IPS-15b (cell line): ENCODE results near the gene SNRNP35.
"Not testable (repeated sequence)": the region's sequence is repeated elsewhere in the genome, so short reads cannot be mapped to it uniquely, and the experiment has no call there.

Source experiments
- H3K27me3 ChIP-seq: one replicate; pipeline ENCODE4 v1.6.1; 2013; ENCODE audit warnings: low read length; ENCODE audit not compliant: control insufficient read depth, insufficient read depth
- H3K36me3 ChIP-seq: one replicate; pipeline ENCODE4 v1.6.1; 2013; ENCODE audit warnings: low read length; ENCODE audit not compliant: control insufficient read depth, insufficient read depth
- H3K4me1 ChIP-seq: one replicate; pipeline ENCODE4 v1.6.1; 2013; ENCODE audit warnings: mild to moderate bottlenecking, low read length; ENCODE audit not compliant: control insufficient read depth, insufficient read depth
- H3K4me3 ChIP-seq: one replicate; pipeline ENCODE4 v1.5.1; 2013; ENCODE audit warnings: low read depth, low read length
- H3K9ac ChIP-seq: one replicate; pipeline ENCODE4 v1.6.1; 2013; ENCODE audit warnings: low read depth, mild to moderate bottlenecking, low read length
- H3K9me3 ChIP-seq: one replicate; pipeline ENCODE4 v1.6.1; 2013; ENCODE audit warnings: mild to moderate bottlenecking, low read length; ENCODE audit not compliant: control insufficient read depth, insufficient read depth

SNRNP35 gene

DNA sequence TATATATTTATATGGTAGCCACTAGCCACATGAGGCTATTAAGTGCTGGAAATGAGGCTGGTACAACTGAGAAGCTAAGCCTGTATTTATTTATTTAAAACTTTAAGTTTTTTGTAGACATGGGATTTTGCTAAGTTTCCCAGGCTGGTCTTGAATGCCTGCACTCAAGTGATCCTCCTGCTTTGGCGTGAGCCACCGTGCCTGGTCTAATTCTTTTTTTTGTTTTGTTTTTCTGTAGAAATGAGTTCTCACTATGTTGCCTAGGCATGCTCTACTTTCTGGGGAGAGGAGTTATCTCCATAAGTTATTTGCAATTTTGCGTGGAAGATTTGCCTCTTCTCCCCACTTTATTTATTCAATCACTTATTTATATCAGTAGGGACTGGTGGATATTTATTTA lies 4.8 kb upstream of the SNRNP35 start:
- Histone ChIP-seq H3K36me3 (no peaks in the 10 kb centered on the region), H3K27me3 (no peaks in the 10 kb centered on the region), H3K4me1 (no peaks in the 10 kb centered on the region), H3K4me3 (no peak overlapping the region), H3K9ac (no peak overlapping the region), H3K9me3 (no peaks in the 10 kb centered on the region)

DNA sequence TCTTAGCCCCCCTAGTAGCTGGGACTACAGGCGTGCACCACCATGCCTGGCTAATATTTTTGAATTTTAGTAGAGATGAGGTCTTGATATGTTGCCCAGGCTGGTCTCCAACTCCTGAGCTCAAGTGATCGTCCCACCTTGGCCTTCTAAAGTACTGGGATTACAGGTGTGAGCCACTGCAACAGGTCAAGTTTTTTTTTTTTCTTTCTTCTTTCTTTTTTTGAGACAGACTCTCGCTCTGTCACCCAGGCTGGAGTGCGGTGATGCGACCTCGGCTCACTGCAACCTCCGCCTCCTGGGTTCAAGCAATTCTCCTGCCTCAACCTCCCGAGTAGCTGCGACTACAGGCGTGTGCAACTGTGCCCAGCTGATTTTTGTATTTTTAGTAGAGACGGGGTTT lies 5.2 kb downstream of the SNRNP35 start:
- H3K4me3 ChIP-seq, H3K9me3 ChIP-seq, H3K36me3 ChIP-seq, H3K9ac ChIP-seq, H3K27me3 ChIP-seq, H3K4me1 ChIP-seq: not testable (repeated sequence)

DNA sequence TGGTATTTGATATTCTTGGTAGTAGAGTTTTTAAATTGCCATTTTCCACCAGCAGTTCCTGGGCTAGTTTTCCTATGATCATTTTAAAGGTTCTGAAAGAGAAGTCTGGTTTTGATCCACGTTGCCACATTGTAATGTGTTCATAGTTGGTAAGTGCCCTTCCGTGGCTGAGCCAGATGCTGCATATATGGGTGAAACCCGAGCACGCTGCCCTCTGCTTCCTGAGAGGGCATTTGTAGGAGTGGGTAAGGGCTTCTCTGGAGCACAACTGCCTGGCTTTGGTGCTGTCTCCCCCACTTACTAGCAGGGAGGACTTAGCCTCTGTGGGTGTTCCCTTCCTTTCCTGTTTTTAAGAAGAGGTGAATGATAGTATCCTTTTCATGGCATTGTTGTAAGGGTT lies 7.1 kb downstream of the SNRNP35 start:
- Histone ChIP-seq H3K9ac (no peak overlapping the region), H3K9me3 (no peaks in the 10 kb centered on the region), H3K4me3 (no peak overlapping the region), H3K4me1 (no peaks in the 10 kb centered on the region), H3K27me3 (no peaks in the 10 kb centered on the region), H3K36me3 (no peaks in the 10 kb centered on the region)

DNA sequence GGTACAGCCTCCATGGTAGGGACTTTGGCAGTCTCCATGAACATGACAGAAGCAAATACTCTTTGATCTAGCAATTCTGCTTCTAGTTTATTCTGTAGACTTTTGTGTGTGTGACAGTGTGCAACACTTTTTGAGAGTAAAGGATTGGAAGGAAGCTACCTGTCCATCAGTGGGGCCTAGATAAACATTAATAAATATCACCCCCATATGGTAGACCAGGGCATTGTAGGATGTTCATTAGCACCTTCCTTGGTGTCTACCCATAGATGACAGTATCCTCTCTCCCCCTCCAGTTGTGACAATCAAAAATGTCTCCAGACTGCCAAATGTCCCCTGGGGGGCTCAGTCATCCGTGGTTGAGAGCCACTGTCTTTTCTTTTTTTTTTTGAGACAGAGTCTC lies 10.8 kb downstream of the SNRNP35 start:
- Histone ChIP-seq H3K9me3 (no peaks in the 10 kb centered on the region), H3K4me1 (no peaks in the 10 kb centered on the region), H3K4me3 (no peak overlapping the region), H3K27me3 (no peaks in the 10 kb centered on the region), H3K36me3 (peaks cover 8% of the 10 kb centered on the region), H3K9ac (no peak overlapping the region)

DNA sequence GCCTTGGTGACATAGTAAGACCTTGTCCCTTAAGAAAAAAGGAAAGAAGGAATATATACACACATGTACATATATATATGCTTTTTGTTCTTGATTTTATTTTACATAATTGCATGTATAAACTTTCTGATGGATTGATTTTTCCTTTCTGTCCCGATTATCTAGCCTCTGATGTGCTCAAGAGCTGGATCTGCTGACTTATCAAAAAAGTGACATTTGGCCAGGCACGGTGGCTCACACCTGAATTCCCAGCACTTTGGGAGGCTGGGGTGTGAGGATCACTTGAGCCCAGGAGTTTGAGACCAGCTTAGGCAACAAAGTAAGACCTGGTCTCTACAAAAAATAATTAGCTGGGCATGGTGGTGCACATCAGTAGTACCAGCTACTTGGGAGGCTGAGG lies 12.0 kb downstream of the SNRNP35 start:
- no peak overlapping the region for H3K9ac ChIP-seq
- H3K27me3 ChIP-seq = no peaks in the 10 kb centered on the region
- no peaks in the 10 kb centered on the region for H3K9me3 ChIP-seq
- H3K36me3 ChIP-seq = peaks cover 8% of the 10 kb centered on the region
- H3K4me1 ChIP-seq = no peaks in the 10 kb centered on the region
- H3K4me3 ChIP-seq = no peak overlapping the region

DNA sequence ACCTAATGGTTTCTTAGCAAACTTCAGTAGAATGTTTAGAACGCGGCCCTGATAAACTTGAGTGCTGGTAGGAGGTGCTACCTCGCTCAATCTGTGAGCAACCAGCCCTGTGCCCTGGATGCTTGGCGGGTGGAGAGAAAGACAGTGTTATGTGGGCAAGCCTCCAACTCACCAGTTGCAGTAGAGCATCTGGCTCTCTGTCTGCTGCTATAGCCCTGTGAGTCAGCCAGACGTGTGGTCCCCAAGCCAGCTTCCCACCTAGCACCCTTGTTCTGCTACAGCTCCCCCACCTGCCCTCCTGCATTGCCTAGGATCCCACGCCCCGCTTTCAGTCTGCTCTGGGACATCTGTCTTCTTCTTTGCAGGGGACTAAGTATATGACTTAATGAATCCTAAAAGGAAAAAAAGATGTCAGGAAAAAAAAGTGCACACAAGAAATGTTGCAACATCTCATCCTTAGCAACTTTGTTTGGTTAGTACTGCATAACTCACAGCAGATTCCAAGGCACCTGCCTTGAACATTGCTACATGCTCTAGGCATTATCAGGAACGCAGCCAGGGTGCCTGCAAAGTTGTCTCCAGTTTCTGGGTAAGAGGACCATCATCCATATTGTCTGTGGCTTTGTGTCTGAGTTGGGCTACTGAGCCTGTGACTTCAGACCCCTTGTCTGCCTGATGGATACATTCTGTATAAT lies 13.6 kb downstream of the SNRNP35 start:
- Histone ChIP-seq H3K36me3 (peaks cover 8% of the 10 kb centered on the region), H3K27me3 (no peaks in the 10 kb centered on the region)

DNA sequence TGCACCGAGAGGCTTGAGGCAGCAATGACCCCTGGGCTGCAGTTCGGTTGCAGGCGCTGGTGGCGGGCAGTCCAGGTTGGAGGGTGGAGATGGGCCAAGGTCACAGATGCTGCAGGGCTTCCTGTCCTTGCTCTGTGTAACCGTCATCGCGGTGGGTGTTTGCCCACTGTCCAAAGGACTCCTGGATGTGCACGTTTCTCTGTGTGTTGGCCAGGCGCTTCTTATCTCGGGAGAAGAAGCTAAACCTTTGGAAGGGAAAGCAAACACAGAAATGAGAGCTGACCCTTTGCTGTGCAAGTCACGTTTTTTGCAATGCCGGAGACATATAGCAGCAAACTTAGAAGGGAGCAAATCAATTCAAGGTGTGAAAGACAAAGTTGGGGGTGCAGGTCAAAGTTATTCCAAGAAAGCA lies 14.5 kb downstream of the SNRNP35 start:
- no peaks in the 10 kb centered on the region for H3K4me1 ChIP-seq
- H3K9ac ChIP-seq = no peak overlapping the region
- no peaks in the 10 kb centered on the region for H3K9me3 ChIP-seq
- no peak overlapping the region for H3K4me3 ChIP-seq
- peaks cover 11% of the 10 kb centered on the region for H3K36me3 ChIP-seq
- H3K27me3 ChIP-seq = no peaks in the 10 kb centered on the region

More for the DNA sequence above, 13.6 kb downstream of the SNRNP35 start:
- Histone ChIP-seq H3K9me3 (no peaks in the 10 kb centered on the region), H3K4me1 (no peaks in the 10 kb centered on the region), H3K9ac (no peak overlapping the region), H3K4me3 (no peak overlapping the region)

DNA sequence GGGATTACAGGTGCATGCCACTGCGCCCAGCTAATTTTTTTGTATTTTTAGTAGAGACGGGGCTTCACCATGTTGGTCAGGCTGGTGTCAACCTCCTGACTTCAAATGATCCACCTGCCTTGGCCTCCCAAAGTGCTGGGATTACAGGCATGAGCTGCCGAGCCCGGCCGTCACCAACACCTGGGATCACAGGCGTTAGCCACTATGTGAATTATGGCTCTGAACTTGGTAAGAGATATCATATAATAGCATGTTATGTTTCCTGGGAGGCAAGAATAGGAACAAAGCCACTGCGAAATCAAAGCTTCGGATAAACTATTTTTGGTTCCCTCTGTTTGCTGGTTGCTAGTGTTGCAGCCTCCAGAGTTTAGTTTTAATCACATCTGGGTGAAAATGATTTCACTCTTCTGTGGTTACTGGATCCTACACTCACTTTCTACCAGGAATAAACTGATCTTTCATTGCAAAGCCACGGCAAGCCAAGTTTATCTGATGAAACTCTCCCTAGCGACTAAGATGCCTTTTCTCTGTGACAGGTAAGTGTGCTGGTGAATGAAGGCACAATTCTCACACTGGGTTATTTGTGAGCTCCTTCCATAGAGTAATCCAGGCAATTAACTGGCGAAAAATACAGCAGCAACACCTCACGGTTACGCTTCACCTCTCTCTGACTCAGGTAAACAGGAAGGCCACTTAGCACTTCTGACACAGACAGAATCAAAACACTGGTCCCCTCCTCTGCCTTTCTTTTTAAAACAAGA lies 16.7 kb downstream of the SNRNP35 start:
- Histone ChIP-seq H3K36me3 (peaks cover 15% of the 10 kb centered on the region), H3K4me3 (no peak overlapping the region), H3K4me1 (no peaks in the 10 kb centered on the region), H3K9me3 (no peaks in the 10 kb centered on the region), H3K9ac (no peak overlapping the region), H3K27me3 (no peaks in the 10 kb centered on the region)

DNA sequence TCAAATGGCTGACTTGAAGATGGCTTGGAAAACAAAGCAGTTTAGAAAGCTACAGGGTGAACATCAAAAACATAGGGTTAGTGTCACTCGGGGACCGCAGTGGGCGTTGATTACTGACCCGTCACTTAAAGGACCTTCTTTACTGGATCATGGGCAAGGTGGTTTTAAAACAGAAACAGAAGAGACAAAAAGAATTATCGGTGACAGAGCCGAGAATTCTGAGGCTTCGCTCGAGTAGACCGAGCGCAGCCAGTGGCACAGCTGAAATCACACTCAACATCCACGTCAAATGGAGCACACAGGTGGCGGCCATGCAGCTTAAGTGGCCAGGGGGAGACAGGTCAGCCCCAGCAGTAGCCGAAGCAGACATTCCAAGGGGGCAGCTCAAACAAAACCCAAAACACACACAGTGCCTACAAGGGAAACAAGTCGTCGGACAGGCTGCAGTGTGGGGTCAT lies 17.3 kb downstream of the SNRNP35 start:
- peaks cover 15% of the 10 kb centered on the region for H3K36me3 ChIP-seq
- no peaks in the 10 kb centered on the region for H3K9me3 ChIP-seq
- H3K27me3 ChIP-seq = no peaks in the 10 kb centered on the region
- no peak overlapping the region for H3K4me3 ChIP-seq
- H3K4me1 ChIP-seq = no peaks in the 10 kb centered on the region
- H3K9ac ChIP-seq = no peak overlapping the region

DNA sequence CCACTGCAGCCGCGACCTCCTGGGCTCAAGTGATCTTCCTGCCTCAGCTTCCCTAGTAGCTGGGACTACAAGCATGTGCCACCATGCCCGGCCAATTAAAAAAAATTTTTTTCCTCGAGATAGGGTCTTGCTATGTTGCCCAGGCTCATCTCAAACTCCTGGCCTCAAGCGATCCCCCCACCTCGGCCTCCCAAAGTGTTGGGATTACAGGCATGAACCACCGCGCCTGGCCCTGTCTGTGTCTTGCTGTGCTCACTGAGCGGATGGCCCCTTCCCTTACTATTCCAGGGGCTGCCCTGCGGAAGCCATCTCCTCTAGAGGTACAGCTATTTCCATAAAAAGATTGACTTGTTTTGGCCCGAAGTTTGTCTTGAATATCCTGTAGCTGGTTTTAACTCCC lies 20.1 kb downstream of the SNRNP35 start:
- Histone ChIP-seq H3K9ac (no peak overlapping the region), H3K27me3 (no peaks in the 10 kb centered on the region), H3K9me3 (no peaks in the 10 kb centered on the region), H3K36me3 (peaks cover 7% of the 10 kb centered on the region), H3K4me3 (no peak overlapping the region), H3K4me1 (no peaks in the 10 kb centered on the region)

DNA sequence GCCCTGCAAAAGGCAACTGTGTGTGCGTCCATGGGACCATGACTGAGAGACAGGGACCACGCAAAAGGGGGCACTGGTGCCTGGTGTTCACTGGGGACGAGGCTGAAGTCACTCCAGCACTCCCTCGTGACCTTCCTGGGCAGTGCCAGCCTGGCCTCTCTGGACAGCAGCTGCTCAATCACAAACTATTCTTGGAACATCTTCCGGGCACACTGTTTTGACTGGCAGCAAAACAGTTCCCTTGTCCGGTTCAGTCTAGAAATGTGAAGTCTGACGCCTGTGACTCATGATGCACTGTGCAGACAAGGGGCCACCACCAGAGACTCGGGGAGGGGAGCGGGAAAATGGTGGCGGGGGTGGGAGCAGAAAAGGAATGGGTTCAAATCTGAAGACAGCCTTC lies 20.8 kb downstream of the SNRNP35 start:
- H3K9ac ChIP-seq = no peak overlapping the region
- H3K9me3 ChIP-seq = no peaks in the 10 kb centered on the region
- peaks cover 7% of the 10 kb centered on the region for H3K36me3 ChIP-seq
- no peaks in the 10 kb centered on the region for H3K27me3 ChIP-seq
- H3K4me3 ChIP-seq = no peak overlapping the region
- no peaks in the 10 kb centered on the region for H3K4me1 ChIP-seq
